ENCODE results near the gene AHRR.
"Not testable (repeated sequence)": the region's sequence is repeated elsewhere in the genome, so short reads cannot be mapped to it uniquely, and the experiment has no call there.

Gene AHRR

GRCh38 chr5:305459-305858 lies 16.1 kb upstream of the AHRR start:
- no peak for DNase-seq (ENCODE audit: low read depth in 2 of 2)

GRCh38 chr5:306011-306805 lies 15.3 kb upstream of the AHRR start:
- DNase-seq (ENCODE audit: low read depth in 2 of 2) = no peak

- DNase-seq (ENCODE audit: low read depth in 2 of 2) = no peak
Measured at GRCh38 chr5:307306-307705, 14.2 kb upstream of the AHRR start.

GRCh38 chr5:307794-308579 lies 13.5 kb upstream of the AHRR start:
- DNase-seq (ENCODE audit: low read depth in 2 of 2) = no peak

GRCh38 chr5:308672-309271 lies 12.7 kb upstream of the AHRR start:
- no peak for DNase-seq (ENCODE audit: low read depth in 2 of 2)

GRCh38 chr5:309831-310230 lies 11.7 kb upstream of the AHRR start:
- not testable (repeated sequence) for DNase-seq (ENCODE audit: low read depth in 2 of 2)

- no peak for DNase-seq (ENCODE audit: low read depth in 2 of 2)
Measured at GRCh38 chr5:310516-310915, 11.0 kb upstream of the AHRR start.

- DNase-seq (ENCODE audit: low read depth in 2 of 2) = no peak
Measured at GRCh38 chr5:310941-311434, 10.5 kb upstream of the AHRR start.

GRCh38 chr5:311963-312362 lies 9.6 kb upstream of the AHRR start:
- no peak for DNase-seq (ENCODE audit: low read depth in 2 of 2)

GRCh38 chr5:312845-313244 lies 8.7 kb upstream of the AHRR start:
- DNase-seq (ENCODE audit: low read depth in 2 of 2) = no peak

- no peak for DNase-seq (ENCODE audit: low read depth in 2 of 2)
Measured at GRCh38 chr5:313265-313664, 8.2 kb upstream of the AHRR start.

- DNase-seq (ENCODE audit: low read depth in 2 of 2) = no peak
Measured at GRCh38 chr5:313806-314376, 7.6 kb upstream of the AHRR start.

- no peak for DNase-seq (ENCODE audit: low read depth in 2 of 2)
Measured at GRCh38 chr5:314676-315487, 6.6 kb upstream of the AHRR start.

- DNase-seq (ENCODE audit: low read depth in 2 of 2) = no peak
Measured at GRCh38 chr5:315488-316209, 5.9 kb upstream of the AHRR start.

- no peak for DNase-seq (ENCODE audit: low read depth in 2 of 2)
Measured at GRCh38 chr5:316210-317085, 5.1 kb upstream of the AHRR start.

GRCh38 chr5:317086-317811 lies 4.3 kb upstream of the AHRR start:
- DNase-seq (ENCODE audit: low read depth in 2 of 2) = peak in 1 of 2 experiments; percentile 39

- DNase-seq (ENCODE audit: low read depth in 2 of 2) = peak in 1 of 2 experiments; percentile 31
Measured at GRCh38 chr5:318341-318897, 3.1 kb upstream of the AHRR start.

- no peak for DNase-seq (ENCODE audit: low read depth in 2 of 2)
Measured at GRCh38 chr5:318931-319601, 2.4 kb upstream of the AHRR start.

Measured in fibroblast of skin of left biceps (primary cell).